HG02642 (cell line): ENCODE measurements around the gene TBC1D8B.

Experiments
- ATAC-seq: cut with Tn5 transposase; IDR thresholded peaks from one replicate; pipeline ENCODE4 v1.9.1; 2021; ENCODE audit warnings: mild to moderate bottlenecking; ENCODE audit not compliant: unreplicated experiment, poor library complexity

The TBC1D8B gene

GRCh38 chrX:106894978-106895452 lies 92.5 kb downstream of the TBC1D8B start:
- no peak for ATAC-seq

GRCh38 chrX:106897259-106897658 lies 94.8 kb downstream of the TBC1D8B start:
- ATAC-seq: no peak

- ATAC-seq: peak; percentile 70
Observed at GRCh38 chrX:106898462-106898861, 96.0 kb downstream of the TBC1D8B start.

- ATAC-seq: no peak
Observed at GRCh38 chrX:106899276-106899675, 96.8 kb downstream of the TBC1D8B start.

GRCh38 chrX:106899841-106900240 lies 97.4 kb downstream of the TBC1D8B start:
- no peak for ATAC-seq

GRCh38 chrX:106901341-106901740 lies 98.9 kb downstream of the TBC1D8B start:
- ATAC-seq: no peak

DNA sequence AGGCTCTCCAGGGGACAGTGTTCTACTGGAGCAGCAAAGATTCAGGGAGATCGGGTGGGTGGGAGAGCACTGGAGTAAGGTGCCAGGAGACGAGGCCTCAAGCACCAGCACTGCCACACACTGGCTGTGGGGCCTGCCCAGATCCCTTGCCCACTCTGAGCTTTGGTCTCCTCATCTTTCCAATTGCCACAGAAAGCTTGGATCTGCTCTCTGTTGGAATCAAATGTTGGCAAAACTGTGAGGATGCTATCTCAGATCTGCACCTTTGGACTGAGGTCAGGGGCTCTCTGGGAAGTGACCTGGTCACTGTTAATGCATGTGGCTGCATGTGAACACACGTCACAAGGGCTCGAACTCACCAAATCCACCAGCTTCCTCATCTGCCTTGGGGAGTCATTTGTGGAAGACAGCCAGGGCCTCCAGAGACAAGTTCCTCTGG lies 99.3 kb downstream of the TBC1D8B start:
- ATAC-seq: no peak

- ATAC-seq: no peak
Observed at GRCh38 chrX:106902684-106903083, 100.2 kb downstream of the TBC1D8B start.

DNA sequence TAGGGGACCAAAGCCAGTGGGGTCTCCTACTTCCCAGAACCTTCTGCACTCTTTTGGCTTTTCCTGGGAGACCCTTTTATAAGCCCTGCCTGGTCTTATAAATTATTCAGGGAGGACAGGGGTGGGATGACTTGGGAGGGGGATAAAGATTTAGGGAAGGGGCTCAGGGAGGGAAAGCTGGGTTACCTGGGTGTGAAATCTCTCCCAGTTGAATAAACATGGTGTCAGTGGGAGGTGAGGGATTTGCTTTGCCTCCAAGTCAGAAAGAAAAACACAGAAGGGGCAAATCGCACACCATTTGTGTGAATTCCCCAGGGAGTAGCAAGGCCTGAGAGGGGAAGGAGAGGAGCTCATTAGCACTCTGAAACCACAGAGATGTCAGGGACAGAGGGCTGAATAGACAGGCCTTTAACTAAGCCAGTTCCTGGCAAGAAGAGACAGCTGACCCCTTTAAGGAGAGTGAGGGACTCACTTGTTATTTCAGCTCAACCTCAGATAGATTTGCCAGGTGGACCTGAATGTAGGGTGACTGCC lies 100.9 kb downstream of the TBC1D8B start, which contains the start of gene RIPPLY1:
Gene RIPPLY1 (minus strand): TSS at position 51 of the 534 bp plus-strand sequence. CDS start 54 bp downstream, outside the sequence.
- no peak for ATAC-seq

DNA sequence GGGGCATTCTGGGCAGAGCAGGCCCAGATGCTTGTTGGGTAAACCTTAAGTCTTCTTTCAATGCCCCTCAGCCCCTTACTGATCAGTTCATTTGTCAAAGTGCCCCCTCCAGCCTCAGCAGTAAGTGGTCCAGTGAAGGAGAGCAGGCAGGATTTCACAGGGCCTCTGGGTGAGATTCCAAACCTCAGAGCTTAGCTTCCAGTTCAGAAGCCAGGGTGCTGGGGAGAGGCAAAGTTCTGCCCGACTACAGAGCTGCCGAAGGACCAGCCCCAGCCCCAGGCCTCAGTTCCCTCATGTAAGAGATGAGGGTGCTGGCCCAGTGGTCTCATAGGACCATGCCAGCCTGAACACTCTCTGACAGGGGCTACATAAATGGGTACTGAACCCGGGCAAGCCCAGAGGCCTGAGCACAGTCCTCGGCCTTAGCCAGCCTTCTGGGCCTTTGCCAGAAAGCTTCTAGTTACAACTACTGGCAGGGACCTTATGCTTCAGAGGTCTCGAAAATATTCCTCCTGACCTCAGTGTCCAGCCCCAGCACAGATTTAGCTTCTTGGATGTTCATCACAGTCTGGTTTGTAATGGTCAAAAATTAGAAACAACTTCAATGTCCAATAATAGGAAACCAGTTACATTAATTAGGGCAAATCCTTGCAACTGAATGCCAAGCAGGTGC lies 101.5 kb downstream of the TBC1D8B start:
- ATAC-seq: no peak

DNA sequence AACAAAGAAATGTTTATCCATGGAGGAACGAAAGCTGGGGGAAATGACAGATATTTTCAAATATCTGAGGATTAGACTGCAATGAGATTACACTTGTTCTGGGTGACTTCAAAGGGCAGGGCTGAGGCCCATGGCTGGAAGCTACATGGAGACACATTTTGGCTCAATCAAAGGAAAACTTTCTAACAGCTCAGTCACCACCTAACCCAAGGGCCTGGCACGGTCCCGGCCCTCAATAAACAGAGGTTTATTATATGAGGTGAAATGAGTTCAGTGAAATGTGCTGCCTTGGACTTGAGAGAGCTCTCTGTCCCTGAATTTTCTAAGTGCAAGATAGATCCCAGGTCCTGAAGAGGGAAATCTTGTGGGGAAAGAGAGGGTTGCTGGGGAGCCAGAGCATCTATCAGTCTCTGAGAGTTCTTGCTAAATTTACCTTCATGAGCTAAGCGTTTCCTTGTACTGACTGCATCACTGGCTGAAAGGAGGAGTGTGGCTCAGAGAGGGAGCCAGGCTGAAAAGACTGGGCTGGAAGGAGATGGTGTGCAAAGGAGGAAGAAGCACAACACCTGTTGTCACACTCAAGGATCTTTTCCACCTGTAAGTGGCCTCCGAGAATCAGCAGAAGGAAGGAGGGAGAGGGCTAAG lies 102.7 kb downstream of the TBC1D8B start:
- ATAC-seq: no peak

- ATAC-seq: no peak
Observed at GRCh38 chrX:106906361-106906760, 103.9 kb downstream of the TBC1D8B start.

DNA sequence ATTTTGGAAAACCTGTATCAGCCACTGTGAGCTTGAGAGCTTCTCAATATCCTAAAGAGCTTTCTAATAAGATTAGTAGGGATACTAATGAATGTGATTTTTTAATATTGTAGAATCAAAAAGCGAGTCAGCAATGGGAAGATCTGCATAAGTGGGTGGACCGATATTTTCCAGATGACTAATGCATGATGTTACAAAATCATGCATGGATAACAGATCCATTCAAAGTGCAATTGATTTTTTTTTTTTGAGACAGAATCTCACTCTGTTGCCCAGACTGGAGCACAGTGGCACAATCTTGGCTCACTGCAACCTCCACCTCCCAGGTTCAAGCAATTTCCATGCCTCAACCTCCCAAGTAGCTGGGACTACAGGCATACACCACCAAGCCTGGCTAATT lies 110.4 kb downstream of the TBC1D8B start:
- no peak for ATAC-seq

GRCh38 chrX:106917830-106918500 lies 115.5 kb downstream of the TBC1D8B start:
- ATAC-seq: no peak

GRCh38 chrX:106919932-106920452 lies 117.5 kb downstream of the TBC1D8B start, which contains the start of gene CLDN2:
CLDN2 (plus strand) TSS chrX:106920402; CDS start chrX:106928229, 7,827 bp downstream.
- no peak for ATAC-seq

- no peak for ATAC-seq
Observed at GRCh38 chrX:106921637-106922036, 119.2 kb downstream of the TBC1D8B start.
